Measurements from ENCODE around the gene PLCG2.
"Not testable (repeated sequence)": the region's sequence is repeated elsewhere in the genome, so short reads cannot be mapped to it uniquely, and the experiment has no call there.

PLCG2 gene

DNA sequence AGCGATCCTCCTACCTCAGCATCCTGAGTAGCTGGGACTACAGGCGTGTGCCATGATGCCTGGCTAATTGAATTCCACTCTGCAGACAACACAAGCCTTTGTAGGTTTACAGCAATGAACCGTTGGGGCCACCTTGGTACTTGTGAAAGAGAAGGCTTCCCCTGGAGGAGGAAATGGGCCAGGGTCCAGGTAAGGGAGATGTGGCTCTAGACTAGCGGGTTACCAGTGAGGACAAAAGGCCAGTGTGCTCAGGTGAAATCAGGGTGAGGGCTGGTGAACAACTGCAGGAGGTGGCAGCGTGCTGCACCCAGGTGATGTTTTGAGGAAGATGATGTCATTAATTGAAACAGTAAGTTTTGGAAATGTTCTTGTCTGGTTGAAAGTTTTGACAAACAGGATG is 225.5 kb downstream of the PLCG2 start:
- no peak for DNase-seq (ENCODE audit: low read depth)

- DNase-seq (ENCODE audit: low read depth) = no peak
Observed at GRCh38 chr16:82005027-82005830, 226.1 kb downstream of the PLCG2 start.

- DNase-seq (ENCODE audit: low read depth) = no peak
Observed at GRCh38 chr16:82006036-82006435, 226.9 kb downstream of the PLCG2 start.

GRCh38 chr16:82007189-82007588 is 228.1 kb downstream of the PLCG2 start:
- no peak for DNase-seq (ENCODE audit: low read depth)

DNA sequence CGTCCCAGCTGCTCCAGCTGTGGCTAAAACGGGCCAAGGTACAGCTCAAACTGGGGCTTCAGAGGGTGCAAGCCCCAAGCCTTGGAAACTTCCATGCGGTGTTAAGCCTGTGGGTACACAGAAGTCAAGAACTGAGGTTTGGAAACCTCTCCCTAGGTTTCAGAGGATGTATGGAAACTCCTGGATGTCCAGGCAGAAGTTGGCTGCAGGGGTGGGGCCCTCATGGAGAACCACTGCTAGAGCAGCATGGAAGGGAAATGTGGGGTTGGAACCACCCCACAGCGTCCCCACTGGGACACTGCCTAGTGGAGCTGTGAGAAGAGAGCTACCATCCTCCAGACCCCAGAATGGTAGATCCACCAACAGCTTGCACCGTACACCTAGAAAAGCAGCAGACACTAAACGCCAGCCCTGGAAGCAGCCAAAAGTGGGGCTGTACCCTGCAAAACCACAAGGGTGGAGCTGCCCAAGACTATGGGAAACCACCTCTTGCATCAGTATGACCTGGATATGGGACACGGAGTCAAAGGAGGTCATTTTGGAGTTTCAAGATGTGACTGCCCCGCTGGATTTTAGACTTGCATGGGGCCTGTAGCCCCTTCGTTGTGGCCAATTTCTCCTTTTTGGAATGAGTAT is 230.0 kb downstream of the PLCG2 start:
- DNase-seq (ENCODE audit: low read depth) = no peak

GRCh38 chr16:82009789-82010188 is 230.7 kb downstream of the PLCG2 start:
- not testable (repeated sequence) for DNase-seq (ENCODE audit: low read depth)

DNA sequence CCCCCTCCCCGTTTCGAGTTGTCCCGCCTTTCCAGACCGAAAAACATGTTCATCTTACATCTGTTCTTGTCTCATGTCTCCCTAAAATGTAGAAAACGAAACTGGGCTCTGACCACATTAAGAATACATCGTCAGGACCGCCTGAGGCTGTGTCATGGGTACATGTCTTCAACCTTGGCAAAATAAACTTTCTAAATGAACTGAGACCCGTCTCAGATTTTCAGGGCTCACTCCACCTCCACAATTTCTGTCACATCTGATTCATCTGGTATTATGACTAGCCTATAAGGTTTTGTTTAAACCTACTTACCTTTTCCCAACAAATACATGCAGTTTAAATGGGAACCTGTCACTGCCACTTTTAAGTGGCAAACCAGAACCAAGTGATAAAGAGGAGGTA is 231.6 kb downstream of the PLCG2 start:
- DNase-seq (ENCODE audit: low read depth) = no peak

DNA sequence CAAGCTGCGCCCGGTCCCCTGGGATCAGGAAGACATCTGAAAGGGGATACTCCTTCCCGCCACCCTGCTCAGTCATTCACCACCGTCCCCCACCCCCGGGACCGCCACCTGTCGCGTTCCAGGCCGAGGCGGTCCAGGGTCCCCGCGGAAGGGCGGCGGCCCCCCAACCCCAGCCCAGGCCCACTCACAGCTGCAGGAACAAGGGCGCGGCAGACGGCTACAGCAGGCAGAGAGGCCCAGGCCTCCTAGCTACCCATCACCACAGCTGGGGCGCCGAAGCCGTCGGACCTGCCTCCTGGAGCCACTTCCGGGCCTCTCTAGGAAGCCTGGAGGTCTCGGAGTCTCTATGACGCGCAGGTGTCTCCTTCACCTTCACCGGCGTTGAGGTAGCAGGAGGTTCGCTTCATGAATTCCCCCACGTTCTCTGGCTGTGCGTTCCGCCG is 232.1 kb downstream of the PLCG2 start, which contains the start of gene SDR42E1:
Gene SDR42E1 (minus strand): TSS at position 272 of the 443 bp plus-strand sequence. CDS start 10,612 bp downstream, outside the sequence.
- DNase-seq (ENCODE audit: low read depth) = no peak
